ENCODE measurements around the gene KRTAP4-16.
"Not testable (repeated sequence)": the region's sequence is repeated elsewhere in the genome, so short reads cannot be mapped to it uniquely, and the experiment has no call there.

KRTAP4-16 gene

GRCh38 chr17:41098481-41098880, 3.5 kb downstream of the KRTAP4-16 start:
- no peak for TF ChIP-seq CTCF (IDR thresholded peaks at IDR 0.05)
- no peak for DNase-seq (ENCODE audit: low spot score)
- Histone ChIP-seq H3K4me3 (no peak overlapping the region), H3K27ac (no peak overlapping the region)

DNA sequence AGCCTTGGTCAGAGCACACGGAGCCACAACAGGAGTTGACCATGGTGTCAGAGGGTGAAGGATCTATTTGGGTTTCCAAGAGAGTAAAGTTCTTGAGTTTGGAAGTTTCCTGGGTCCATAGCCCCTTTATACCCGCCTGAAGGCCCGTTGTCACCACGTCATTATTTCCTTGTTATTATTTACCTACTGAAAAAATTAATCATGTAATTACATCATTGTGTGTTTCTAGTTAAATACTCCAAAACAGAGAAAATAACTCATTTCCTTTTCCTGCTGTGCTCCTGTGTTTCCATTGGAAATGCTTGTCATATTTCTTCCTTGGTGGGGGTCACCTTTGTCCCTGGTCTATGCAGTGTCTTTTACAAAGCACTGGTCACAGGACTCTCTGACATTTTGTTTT, 4.0 kb downstream of the KRTAP4-16 start, which contains the start of gene KRTAP4-8:
Gene KRTAP4-8, minus strand, starts transcription at position 101 of the 400 bp plus-strand sequence. Its CDS starts 58 bp downstream, at position 43.
- no peak for TF ChIP-seq CTCF (IDR thresholded peaks at IDR 0.05)
- H3K27ac ChIP-seq = no peak within 1 kb of the TSS
- DNase-seq (ENCODE audit: low spot score) = no peak
- no peak within 1 kb of the TSS for H3K4me3 ChIP-seq

- DNase-seq (ENCODE audit: low spot score) = no peak
- no peak for TF ChIP-seq CTCF (IDR thresholded peaks at IDR 0.05)
- H3K27ac ChIP-seq = no peak overlapping the region
These were observed 6.0 kb downstream of the KRTAP4-16 start for GRCh38 chr17:41096055-41096454.

GRCh38 chr17:41088760-41089352, 13.2 kb downstream of the KRTAP4-16 start:
- not testable (repeated sequence) for H3K27ac ChIP-seq; H3K4me3 ChIP-seq; DNase-seq (ENCODE audit: low spot score)

More at GRCh38 chr17:41096055-41096454, 6.0 kb downstream of the KRTAP4-16 start:
- H3K4me3 ChIP-seq = no peak overlapping the region

DNA sequence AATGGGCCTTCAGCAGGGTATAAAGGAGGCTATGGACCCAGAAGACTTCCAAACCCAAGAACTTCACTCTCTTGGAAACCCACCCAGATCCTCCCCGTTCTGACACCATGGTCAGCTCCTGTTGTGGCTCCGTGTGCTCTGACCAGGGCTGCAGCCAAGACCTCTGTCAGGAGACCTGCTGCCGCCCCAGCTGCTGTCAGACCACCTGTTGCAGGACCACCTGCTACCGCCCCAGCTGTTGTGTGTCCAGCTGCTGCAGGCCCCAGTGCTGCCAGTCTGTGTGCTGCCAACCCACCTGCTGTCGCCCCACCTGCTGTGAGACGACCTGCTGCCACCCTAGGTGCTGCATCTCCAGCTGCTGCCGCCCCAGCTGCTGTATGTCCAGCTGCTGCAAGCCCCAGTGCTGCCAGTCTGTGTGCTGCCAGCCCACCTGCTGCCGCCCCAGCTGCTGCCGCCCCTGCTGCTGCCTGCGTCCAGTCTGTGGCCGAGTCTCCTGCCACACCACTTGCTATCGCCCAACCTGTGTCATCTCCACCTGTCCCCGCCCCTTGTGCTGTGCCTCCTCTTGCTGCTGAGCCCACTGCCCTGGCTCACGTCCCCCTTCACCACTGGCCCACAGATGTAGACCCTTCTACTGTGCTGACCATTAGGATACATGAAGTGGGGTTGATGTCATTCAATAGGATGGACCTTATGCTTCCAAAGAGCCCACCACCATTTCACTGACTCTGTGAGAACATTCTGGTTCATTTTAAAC, 17.7 kb downstream of the KRTAP4-16 start, which contains the start of gene KRTAP4-7:
Gene KRTAP4-7, plus strand, starts transcription at position 51 of the 757 bp plus-strand sequence. Its CDS starts 57 bp downstream, at position 108.
- not testable (repeated sequence) for DNase-seq (ENCODE audit: low spot score); H3K27ac ChIP-seq; H3K4me3 ChIP-seq

- not testable (repeated sequence) for H3K4me3 ChIP-seq; H3K27ac ChIP-seq; DNase-seq (ENCODE audit: low spot score)
These were observed 18.6 kb downstream of the KRTAP4-16 start for GRCh38 chr17:41083427-41083826.

GRCh38 chr17:41082626-41083025, 19.4 kb downstream of the KRTAP4-16 start:
- H3K4me3 ChIP-seq = no peak overlapping the region
- TF ChIP-seq CTCF (IDR thresholded peaks at IDR 0.05) = no peak
- H3K27ac ChIP-seq = no peak overlapping the region
- DNase-seq (ENCODE audit: low spot score) = no peak

- no peak for DNase-seq (ENCODE audit: low spot score)
- Histone ChIP-seq H3K27ac (no peak overlapping the region), H3K4me3 (no peak overlapping the region)
- no peak for TF ChIP-seq CTCF (IDR thresholded peaks at IDR 0.05)
These were observed 25.2 kb downstream of the KRTAP4-16 start for GRCh38 chr17:41076788-41077187.
